Measurements from ENCODE around the gene ERCC6L. TPM values are rescaled to one million over a fixed set of nuclear protein-coding genes. Genes with fewer than 3 reads are reported as not detected.

ERCC6L gene
- total and polyA plus RNA-seq, 2 donors (not counting 1 experiment from before 2014, with no cell fraction given), result 0.34 to 0.61 TPM

DNA sequence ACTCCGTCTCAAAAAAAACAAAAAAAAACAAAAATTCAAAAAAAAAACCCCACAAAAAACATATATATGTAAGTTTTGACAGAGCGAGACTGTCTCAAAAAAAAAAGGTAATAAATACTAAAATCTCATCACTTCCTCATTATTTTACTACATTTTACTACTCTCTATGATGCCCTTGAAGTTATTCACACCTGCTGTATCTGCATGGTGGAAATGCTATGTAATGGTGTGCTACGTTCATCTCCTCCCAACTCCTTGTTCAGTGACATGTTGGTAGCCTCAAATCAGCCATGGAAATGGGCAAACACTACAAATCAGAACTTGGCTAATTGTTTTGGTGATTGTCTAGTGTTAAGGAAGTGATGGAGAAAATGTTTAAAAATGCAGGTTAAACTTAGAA lies 26.4 kb upstream of the ERCC6L start:
- ATAC-seq (ENCODE audit: low read depth), result no peak
- H4K20me1 ChIP-seq (ENCODE audit: control insufficient read depth, insufficient read depth, low read length, poor library complexity, severe bottlenecking), result no peaks in the 10 kb centered on the region
- no peak overlapping the region for H3K9ac ChIP-seq (ENCODE audit: low read length)
- no CpG with 5 or more reads among the region's 3 CpGs for WGBS (ENCODE audit: insufficient coverage)
- ChIA-PET POLR2A (no interaction called here), CTCF (no interaction called here)
- no peak overlapping the region for H3K27ac Mint-ChIP-seq
- TF ChIP-seq EZH2 (IDR thresholded peaks at IDR 0.05; ENCODE audit: borderline replicate concordance, insufficient read depth, low read depth, low read length, poor library complexity, severe bottlenecking), result no peak
- TF ChIP-seq, protein P1, sequence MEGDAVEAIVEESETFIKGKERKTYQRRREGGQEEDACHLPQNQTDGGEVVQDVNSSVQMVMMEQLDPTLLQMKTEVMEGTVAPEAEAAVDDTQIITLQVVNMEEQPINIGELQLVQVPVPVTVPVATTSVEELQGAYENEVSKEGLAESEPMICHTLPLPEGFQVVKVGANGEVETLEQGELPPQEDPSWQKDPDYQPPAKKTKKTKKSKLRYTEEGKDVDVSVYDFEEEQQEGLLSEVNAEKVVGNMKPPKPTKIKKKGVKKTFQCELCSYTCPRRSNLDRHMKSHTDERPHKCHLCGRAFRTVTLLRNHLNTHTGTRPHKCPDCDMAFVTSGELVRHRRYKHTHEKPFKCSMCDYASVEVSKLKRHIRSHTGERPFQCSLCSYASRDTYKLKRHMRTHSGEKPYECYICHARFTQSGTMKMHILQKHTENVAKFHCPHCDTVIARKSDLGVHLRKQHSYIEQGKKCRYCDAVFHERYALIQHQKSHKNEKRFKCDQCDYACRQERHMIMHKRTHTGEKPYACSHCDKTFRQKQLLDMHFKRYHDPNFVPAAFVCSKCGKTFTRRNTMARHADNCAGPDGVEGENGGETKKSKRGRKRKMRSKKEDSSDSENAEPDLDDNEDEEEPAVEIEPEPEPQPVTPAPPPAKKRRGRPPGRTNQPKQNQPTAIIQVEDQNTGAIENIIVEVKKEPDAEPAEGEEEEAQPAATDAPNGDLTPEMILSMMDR (IDR thresholded peaks at IDR 0.05), result no peak
- no peaks in the 10 kb centered on the region for H3K9me3 ChIP-seq (ENCODE audit: control extremely low read depth in 1 of 3, control insufficient read depth in 2 of 3, insufficient read depth in 1 of 3, low read length in 2 of 3)
- H3K4me2 ChIP-seq (replicated peaks; ENCODE audit: low read depth, low read length, poor library complexity, severe bottlenecking), result no peak overlapping the region
- H3K79me2 ChIP-seq (ENCODE audit: control insufficient read depth, insufficient read depth, low read length), result no peaks in the 10 kb centered on the region
- no peak overlapping the region for H2AFZ ChIP-seq (ENCODE audit: insufficient read depth, low read depth, low read length, poor library complexity, severe bottlenecking)
- intact Hi-C loops (cut with micrococcal nuclease), result no loop called here
- H3K4me1 Mint-ChIP-seq, result no peaks in the 10 kb centered on the region
- H3K4me1 ChIP-seq (ENCODE audit: control insufficient read depth in 2 of 2, insufficient read depth in 2 of 2, low read length in 2 of 2), result no peaks in the 10 kb centered on the region
- no peaks in the 10 kb centered on the region for H3K9me3 Mint-ChIP-seq (ENCODE audit: insufficient read depth)
- H3K27me3 Mint-ChIP-seq, result no peaks in the 10 kb centered on the region
- no peak for DNase-seq
- no peaks in the 10 kb centered on the region for H3K27me3 ChIP-seq (replicated peaks in 1 of 4; ENCODE audit: control extremely low read depth in 1 of 4, control insufficient read depth in 3 of 4, insufficient read depth in 4 of 4, low read length in 3 of 4)
- H3K4me3 Mint-ChIP-seq, result no peak overlapping the region
- H3K4me3 ChIP-seq (ENCODE audit: control extremely low read depth in 1 of 5, extremely low read depth in 1 of 5, insufficient read depth in 1 of 5, low read depth in 2 of 5, low read length in 4 of 5), result no peak overlapping the region
- H3K27ac ChIP-seq (ENCODE audit: low read length in 2 of 2), result no peak overlapping the region
- peaks cover 0 to 8% of the 10 kb centered on the region in 2 experiments for H3K36me3 ChIP-seq (replicated peaks in 1 of 2; ENCODE audit: control extremely low read depth in 1 of 2, control insufficient read depth in 1 of 2, extremely low read depth in 1 of 2, insufficient read depth in 2 of 2, low read length in 1 of 2)

DNA sequence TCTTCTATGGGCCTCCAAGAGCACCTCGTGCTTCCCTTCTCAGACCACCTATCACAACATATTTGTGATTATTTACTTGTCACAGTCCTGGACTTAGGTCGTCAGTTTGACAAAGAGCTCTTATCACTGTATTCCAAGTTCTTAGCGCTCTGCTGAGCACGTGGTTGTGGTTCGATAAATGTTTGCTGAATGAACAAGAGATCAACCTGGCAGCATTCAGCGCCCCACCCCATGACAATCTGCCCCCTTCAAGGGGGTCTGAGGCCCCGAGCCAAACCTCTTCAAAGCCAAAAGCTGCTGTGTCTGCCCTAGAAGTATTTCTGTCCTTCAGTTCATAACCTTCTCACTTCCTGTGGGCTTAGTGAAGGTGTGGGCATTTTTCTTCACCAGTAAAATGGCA lies 23.2 kb upstream of the ERCC6L start:
- Histone ChIP-seq H3K9me3 (ENCODE audit: control extremely low read depth in 1 of 3, control insufficient read depth in 2 of 3, insufficient read depth in 1 of 3, low read length in 2 of 3) (no peaks in the 10 kb centered on the region), H3K9ac (ENCODE audit: low read length) (no peak overlapping the region), H3K4me3 (ENCODE audit: control extremely low read depth in 1 of 5, extremely low read depth in 1 of 5, insufficient read depth in 1 of 5, low read depth in 2 of 5, low read length in 4 of 5) (no peak overlapping the region), H3K4me1 (ENCODE audit: control insufficient read depth in 2 of 2, insufficient read depth in 2 of 2, low read length in 2 of 2) (no peaks in the 10 kb centered on the region), H3K27ac (ENCODE audit: low read length in 2 of 2) (no peak overlapping the region), H3K4me2 (replicated peaks; ENCODE audit: low read depth, low read length, poor library complexity, severe bottlenecking) (no peak overlapping the region), H3K79me2 (ENCODE audit: control insufficient read depth, insufficient read depth, low read length) (no peaks in the 10 kb centered on the region), H2AFZ (ENCODE audit: insufficient read depth, low read depth, low read length, poor library complexity, severe bottlenecking) (no peak overlapping the region), H3K27me3 (replicated peaks in 1 of 4; ENCODE audit: control extremely low read depth in 1 of 4, control insufficient read depth in 3 of 4, insufficient read depth in 4 of 4, low read length in 3 of 4) (no peaks in the 10 kb centered on the region), H4K20me1 (ENCODE audit: control insufficient read depth, insufficient read depth, low read length, poor library complexity, severe bottlenecking) (no peaks in the 10 kb centered on the region), H3K36me3 (replicated peaks in 1 of 2; ENCODE audit: control extremely low read depth in 1 of 2, control insufficient read depth in 1 of 2, extremely low read depth in 1 of 2, insufficient read depth in 2 of 2, low read length in 1 of 2) (no peaks in the 10 kb centered on the region)
- Mint-ChIP-seq H3K27me3 (peaks cover 5% of the 10 kb centered on the region), H3K27ac (no peak overlapping the region), H3K4me1 (no peaks in the 10 kb centered on the region), H3K4me3 (no peak overlapping the region), H3K9me3 (ENCODE audit: insufficient read depth) (no peaks in the 10 kb centered on the region)
- DNase-seq, result no peak
- WGBS (ENCODE audit: insufficient coverage), result no CpG with 5 or more reads among the region's 7 CpGs
- ChIA-PET POLR2A (no interaction called here), CTCF (no interaction called here)
- ATAC-seq (ENCODE audit: low read depth), result no peak
- TF ChIP-seq, protein P1 (IDR thresholded peaks at IDR 0.05), result no peak
- TF ChIP-seq EZH2 (IDR thresholded peaks at IDR 0.05; ENCODE audit: borderline replicate concordance, insufficient read depth, low read depth, low read length, poor library complexity, severe bottlenecking), result no peak
- intact Hi-C loops (cut with micrococcal nuclease), result no loop called here
